ENCODE results near the gene AURKAIP1. TPM values are rescaled to one million over a fixed set of nuclear protein-coding genes. Genes with fewer than 3 reads are reported as not detected.
"Not testable (repeated sequence)": the region's sequence is repeated elsewhere in the genome, so short reads cannot be mapped to it uniquely, and the experiment has no call there.

AURKAIP1 gene
- polyA plus RNA-seq, 4 donors, result 63.0 to 110 (median 64.3) TPM

DNA sequence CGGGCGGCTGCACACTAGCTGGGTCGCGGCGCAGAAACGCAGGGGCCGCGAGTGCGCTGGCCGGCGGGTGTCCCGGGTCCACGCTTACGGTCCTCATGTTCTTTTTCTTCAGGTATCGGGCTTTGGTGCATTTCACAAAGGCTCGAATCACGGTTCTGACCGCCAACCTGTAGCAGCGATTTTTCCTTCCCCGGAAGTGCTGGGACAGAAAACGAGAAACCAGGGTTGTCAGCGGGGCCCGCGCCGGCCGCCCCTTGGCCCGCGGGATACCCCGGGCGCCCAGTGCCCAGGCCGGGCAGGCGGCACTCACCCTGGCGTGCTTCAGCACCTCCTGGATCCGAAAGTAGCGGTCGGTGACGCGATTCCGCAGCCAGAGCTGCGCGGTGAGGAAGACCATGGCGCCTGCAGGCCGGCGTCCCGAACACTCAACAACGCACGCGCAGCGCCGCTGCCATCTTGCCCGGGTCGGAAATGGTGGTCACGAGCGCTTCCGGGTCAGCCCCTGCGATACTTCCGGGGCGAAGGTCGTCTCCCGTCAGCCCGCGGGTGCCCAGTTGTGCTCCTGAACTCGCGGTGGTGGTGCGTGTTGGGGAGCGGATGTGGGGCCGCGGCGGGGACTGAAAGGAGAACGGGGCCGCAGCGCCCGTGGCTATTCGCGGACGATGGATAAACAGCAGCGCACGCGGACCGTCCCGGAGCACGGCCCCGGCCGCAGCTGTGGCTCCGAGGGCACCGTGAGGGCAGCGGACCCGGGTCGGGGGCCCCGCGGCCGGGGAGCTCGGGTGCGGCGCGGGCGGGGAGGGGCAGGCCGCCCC is 32.0 kb upstream of the AURKAIP1 start, which contains the start of gene MRPL20:
Gene MRPL20, minus strand, starts transcription at position 473 of the 815 bp plus-strand sequence. Its CDS starts 76 bp downstream, at position 397.
- peak; percentile 82 to 98 (median 88) for DNase-seq (ENCODE audit: low read depth in 4 of 4, low spot score in 3 of 4)

DNA sequence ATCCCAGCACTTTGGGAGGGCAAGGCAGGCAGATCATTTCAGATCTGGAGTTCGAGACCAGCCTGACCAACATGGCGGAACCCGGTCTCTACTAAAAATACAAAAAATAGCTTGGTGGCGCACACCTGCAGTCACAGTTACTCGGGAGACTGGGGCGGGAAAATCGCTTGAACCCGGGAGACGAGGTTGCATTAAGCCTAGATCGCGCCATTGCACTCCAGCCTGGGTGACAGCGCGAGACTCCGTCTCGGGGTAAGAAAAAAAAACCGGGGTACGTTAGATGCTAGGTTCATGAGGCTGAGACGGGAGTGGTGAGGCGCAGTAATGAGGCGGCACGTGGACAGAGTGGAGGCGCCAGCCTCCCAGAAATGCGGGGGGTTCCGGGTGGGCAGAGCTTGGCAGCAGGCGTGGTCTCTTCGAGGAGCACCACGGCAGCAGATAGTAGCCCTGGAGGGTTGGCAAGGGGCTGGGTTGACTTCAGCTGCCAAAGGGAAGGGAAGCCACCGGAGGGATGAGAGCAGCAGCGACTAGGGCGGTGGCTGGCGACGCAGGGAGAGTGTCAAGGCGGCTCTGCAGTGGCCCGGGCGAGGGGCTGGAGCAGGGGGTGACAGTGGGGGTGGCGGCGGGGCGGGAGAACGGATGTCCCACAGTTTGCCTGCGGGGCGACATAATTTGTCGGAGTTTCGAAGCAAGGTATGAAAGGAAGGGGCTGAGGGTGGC is 31.3 kb upstream of the AURKAIP1 start:
- no peak for DNase-seq (ENCODE audit: low read depth in 4 of 4, low spot score in 3 of 4)

DNA sequence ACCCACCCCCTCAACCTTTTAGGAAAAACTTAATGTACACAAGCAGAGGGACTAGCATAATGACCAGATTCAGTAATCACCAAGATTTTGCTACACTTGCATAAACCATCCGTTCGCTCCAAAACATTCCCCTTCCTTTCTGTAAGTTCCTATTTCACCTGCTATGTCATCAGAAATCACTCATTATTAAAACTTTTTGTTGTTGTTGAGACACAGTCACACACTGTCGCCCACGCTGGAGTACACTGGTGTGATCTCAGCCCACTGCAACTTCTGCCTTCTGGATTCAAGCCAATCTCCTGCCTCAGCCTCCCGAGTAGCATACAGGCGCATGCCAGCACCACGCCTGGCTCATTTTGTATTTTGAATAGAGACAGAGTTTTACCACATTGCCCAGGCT is 28.6 kb upstream of the AURKAIP1 start:
- no peak for DNase-seq (ENCODE audit: low read depth in 4 of 4, low spot score in 3 of 4)

DNA sequence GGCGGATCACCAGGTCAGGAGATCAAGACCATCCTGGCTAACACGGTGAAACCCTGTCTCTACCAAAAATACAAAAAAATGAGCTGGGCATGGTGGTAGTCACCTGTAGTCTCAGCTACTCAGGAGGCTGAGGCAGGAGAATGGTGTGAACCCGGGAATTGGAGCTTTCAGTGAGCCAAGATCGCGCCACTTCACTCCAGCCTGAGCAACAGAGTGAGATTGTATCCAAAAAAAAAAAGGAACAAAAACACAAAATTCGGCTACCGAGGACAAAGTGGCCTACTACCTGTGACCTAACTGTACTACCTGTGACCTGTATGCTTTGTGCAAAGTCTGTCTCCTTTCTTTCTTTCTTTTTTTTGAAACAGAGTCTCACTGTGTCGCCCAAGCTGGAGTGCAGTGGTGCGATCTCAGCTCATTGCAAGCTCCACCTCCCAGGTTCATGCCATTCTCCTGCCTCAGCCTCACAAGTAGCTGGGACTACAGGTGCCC is 27.9 kb upstream of the AURKAIP1 start:
- not testable (repeated sequence) for DNase-seq (ENCODE audit: low read depth in 4 of 4, low spot score in 3 of 4)

DNA sequence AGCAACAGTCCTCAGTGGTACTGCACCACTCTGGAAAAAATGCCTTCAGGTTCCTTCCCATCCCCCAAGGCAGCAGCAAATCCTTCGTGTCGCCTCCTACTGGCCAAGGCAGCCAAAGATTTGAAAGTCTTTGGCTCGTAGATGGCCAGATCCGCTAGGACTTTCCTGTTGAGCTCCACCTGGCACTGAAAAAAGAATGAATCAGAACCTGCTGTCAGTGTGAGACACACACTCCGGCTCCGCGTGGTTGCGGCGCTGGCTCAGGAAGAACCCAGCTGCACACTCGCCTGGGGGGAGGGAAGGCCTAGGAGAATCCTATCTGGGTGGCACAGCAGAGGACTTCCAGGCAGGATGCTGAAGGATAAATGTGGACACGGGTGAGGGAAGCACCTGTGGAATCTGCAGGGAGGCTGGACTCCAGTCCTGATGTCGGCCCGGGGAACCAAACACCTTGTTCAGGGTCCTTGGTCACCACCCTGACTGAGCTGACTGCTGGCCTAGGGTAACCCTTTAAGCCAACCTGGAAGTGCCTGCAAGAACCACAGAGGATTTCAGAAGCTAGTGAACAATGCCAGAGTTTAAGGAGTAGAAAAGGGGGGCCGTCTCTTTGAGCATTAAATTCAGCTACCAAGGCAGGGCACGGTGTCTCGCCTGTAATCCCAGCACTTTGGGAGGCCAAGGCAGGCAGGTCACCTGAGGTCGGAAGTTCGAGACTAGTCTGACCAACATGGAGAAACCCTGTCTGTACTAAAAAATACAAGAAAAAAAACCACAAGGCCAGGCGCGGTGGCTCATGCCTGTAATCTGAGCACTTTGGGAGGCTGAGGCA is 27.3 kb upstream of the AURKAIP1 start:
- DNase-seq (ENCODE audit: low read depth in 4 of 4, low spot score in 3 of 4), result no peak

DNA sequence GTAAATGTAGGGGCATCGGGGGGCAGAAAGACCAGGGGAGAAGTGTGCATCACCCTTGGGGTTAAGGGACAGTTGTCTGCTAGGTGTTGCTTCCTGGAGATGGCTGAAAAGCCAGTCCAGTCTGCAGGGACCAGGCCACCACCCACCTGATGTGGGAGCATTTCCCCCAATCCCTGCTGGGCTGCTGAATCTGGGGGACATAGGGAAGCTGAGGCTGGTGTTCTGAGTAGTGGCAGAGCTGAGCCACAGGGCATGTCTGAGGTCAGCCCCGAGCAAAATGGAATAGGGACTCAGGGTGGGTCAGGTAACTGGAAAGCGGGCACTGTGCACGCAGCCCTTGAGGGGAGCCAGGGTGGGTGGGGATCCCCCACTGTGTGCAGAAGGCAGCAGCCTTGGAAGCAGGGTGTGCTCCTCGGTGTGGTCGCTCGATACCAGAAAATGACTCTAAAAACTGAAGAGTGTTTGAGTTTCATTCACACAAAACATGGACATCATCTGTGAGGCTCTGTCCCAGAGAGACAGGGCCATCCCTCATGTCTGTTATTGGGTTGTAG is 26.5 kb upstream of the AURKAIP1 start:
- no peak for DNase-seq (ENCODE audit: low read depth in 4 of 4, low spot score in 3 of 4)

DNA sequence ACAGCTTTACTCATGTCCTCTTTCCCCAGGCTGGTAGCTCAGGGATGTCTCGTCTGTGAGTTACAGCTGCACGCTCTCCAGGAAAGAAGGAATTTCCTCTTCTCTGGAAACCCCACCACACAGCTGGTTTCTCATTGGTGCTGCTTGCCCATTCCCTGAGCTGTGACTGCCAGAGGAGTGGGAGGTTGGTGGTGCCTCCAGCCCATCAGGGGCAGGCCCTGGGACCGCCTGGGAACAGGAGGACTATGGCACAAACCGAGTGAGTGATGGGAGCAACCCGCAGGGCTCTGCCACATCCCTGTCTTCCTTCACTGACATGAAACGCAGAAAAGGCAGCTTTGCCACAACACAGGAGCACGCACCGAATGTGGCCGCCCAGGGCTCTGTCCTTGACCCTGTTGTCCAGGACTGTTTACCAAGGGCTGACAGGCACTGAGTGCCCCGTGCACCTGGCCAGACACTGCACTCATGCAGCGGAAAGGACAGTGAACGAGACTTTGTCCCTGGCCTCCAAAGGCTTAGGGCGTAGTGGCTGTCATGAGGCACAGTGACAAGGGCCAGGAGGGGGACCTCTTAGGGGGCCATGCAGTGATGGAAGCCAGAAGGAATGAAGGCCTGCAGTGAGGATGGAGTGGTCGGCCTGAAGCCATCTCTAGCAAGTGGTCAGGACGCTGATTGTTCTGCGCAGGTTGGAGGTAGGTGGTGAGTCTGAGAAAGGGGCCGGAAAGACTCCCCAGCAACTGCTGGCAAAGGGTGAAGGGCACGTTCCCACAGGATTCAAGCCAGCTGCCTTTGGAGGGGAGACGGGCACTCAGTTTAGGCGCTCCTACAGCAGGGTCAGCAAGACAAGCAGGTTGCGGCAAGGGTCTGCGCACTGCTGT is 25.8 kb upstream of the AURKAIP1 start:
- no peak for DNase-seq (ENCODE audit: low read depth in 4 of 4, low spot score in 3 of 4)

DNA sequence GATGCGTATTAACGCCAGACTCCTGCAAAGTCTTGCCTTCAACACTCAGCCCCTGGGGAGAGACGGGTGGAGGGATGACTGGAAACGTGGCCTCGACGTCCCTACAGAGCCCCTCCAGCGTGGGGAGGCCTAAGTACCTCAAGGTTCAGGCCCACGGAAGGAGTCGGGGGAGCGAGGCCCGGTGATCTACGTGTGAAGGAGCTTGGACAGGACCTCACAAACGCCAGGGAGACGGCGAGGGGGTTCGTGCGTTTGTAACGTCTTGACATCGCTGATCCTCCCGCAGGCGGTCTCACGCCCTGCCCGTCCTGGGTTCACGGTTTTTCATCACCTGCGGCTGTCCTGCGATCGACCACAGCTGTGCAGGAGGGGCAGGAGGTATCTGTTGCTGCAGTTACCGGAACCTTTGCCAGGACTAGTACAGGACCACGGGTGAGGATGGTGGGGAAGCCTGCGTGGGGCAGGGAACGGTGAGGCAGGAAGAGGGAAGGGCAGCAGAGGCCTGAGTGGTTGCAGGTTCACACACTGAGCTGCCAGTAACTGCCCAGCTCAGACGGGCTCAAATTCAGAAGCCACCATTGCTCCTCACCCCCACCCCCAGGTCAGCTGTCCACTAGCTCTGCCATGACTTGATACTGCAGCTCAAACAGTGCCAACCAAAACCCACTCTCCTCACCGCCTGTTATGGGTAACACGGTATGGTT is 25.0 kb upstream of the AURKAIP1 start:
- DNase-seq (ENCODE audit: low read depth in 4 of 4, low spot score in 3 of 4), result no peak

DNA sequence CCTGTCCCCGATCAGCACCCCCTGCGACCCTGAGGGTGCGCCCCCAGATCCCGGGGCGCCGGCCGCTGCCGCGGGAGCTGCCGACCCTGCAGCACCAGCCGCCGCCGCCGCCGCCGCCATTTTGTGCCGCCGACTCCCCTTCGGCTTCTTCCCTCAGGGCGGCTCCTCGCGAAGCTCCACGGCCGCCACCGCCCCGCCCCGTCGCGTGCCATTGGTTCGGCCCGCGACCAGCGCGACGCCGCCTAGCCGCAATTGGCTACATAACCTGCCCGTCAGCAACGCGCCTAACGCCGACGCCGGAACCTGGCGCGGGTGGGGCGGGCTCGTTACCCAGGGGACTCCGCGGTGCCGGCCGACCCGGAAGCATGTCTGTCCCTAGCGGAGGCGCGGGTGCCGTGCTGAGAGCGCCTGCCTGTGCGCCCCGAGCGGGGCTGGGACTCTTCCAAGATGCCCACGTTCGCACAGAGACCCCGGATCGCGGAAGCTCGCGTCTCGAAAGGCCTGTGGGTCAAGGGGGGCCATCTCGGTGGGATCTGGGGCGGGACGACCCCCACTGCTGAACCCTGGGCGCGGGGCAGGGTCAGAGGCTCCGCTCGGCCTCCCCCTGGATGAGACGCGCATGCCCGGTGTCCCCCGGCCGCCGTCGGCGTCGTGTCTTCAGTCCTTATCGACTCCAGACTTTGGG is 24.3 kb upstream of the AURKAIP1 start, which contains the start of gene CCNL2:
Gene CCNL2, minus strand, starts transcription at position 149 of the 685 bp plus-strand sequence. Its CDS starts 29 bp downstream, at position 120.
- peak; percentile 94 to 99 (median 96) for DNase-seq (ENCODE audit: low read depth in 4 of 4, low spot score in 3 of 4)

DNA sequence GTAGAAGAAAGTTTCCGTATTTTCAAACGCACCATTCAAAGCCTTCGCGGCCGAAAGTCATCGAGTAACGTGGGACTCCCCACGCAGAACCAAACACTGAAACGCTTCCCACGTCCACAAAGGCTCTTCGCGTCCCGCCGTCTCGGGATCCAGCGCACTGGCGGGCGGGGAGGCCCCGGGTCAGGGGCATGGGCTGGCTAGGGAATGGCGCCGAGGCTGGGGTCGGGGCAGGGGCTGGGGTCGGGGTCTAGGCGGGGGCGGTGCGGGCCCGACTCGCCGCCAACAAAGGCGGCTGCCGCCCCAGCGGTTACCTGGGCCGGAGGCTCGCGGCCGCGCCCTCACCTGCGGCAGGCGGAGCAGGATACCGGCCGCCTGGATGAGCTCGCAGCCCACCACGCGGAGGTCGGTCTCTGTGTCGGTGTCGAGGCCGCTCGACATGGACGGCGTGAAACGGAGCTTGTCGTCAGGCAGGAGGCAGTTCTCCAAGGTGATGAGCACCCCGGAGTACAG is 23.7 kb upstream of the AURKAIP1 start:
- no peak for DNase-seq (ENCODE audit: low read depth in 4 of 4, low spot score in 3 of 4)

DNA sequence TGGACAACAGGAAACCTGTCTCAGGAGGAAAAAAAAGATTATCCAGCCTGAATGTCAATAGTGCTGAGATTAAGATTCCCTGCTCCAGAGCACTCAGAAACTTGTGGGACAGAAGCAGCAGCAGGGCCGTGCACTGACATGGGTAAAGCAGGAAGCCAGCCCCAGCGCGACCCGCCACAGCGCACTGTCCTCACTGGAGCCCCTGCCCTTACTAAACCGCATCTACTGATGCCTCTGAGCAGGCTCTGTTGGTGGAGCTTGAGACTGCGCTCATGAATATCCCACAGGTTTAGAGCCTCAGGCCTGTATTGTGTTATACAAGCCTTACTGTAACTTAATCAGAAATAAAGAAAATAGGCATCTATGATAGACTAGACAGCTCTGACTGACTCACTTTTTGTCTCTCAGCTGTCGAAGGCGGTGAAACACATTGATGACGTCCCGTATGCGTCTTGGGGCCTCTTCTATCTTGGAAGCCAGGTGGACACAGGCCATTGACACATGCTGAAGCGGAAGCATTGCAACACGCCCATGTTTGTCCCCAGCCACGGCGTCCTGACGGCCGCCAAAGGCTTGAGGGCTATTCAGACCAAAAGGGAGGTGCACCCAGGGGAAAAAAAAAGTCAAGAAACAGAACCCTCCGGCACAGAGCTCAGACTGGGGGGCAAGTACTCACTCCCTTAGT is 23.0 kb upstream of the AURKAIP1 start:
- no peak for DNase-seq (ENCODE audit: low read depth in 4 of 4, low spot score in 3 of 4)

DNA sequence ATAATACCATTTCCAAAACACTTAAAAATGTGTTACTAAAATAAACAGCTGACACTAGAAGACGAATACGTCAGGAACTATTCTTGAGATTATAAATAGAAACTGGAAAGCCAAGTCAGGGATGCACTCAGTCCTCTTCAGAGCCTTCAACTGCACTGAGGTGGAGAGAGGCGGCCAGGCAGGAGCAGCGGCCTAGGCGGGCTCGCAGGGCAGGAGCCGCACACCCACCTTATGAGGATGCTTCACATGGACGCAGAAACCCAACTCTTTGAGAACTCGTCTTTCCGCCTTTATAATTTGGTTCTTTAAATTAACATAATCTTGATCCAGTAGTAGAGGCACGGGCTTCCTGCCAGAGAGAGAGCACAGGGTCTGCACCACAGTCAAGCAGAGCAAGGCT is 20.2 kb upstream of the AURKAIP1 start:
- DNase-seq (ENCODE audit: low read depth in 4 of 4, low spot score in 3 of 4), result no peak

DNA sequence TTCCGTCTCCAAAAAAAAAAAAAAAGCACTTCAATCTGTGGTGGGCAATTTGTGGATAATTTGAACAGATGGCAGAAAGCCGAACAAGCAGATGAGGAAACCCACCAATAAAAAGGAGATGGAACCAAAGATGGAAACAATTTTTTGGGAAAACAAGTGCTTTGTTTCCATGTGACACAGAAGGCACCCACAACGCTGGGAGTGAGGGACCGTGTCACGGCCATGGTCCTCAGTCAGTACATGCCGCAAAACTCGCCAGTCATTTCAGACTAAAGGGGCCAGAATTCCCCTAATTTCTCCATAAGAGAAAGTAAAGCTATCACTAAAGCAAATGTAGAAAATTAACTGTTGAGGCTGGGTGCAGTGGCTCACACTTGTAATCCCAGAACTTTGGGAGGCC is 19.1 kb upstream of the AURKAIP1 start:
- DNase-seq (ENCODE audit: low read depth in 4 of 4, low spot score in 3 of 4), result no peak

DNA sequence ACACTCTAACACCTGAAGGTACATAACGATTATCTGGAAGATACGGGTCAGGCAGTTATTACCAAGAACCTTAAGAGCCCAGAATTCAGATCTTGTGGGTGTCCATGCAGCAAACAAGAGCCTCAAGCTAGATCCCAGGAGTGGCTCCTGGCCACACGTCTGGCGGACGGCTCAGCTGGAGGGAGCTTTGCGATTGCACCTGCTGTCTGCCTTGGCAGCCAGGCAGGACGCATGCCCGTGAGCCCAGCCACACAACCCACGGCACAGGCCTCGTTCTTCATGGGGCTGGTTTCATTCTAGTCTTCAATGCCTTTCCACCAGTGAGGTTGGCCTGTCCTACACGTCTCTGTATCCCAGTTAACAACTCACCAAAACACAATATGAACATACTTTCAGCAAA is 18.4 kb upstream of the AURKAIP1 start:
- DNase-seq (ENCODE audit: low read depth in 4 of 4, low spot score in 3 of 4), result no peak

DNA sequence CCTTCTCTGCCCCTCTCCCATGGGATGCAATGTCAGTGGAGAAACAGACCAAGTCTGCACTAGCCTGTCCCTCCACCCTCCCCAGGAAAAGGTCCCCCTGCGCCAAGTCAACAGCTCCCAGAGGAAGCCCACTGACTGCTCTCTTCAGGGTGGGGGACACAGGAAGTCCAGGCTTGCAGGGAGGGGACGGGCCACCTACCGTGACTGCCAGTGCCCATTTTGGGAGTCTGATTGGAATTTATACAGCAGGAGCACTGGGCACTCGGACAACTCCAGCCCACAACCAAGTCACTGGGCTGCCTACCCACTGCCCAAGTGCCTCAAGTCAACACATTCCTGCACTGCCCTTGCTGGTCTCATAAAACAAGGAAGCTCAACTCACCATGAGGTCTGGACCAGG is 18.0 kb upstream of the AURKAIP1 start:
- DNase-seq (ENCODE audit: low read depth in 4 of 4, low spot score in 3 of 4), result no peak

DNA sequence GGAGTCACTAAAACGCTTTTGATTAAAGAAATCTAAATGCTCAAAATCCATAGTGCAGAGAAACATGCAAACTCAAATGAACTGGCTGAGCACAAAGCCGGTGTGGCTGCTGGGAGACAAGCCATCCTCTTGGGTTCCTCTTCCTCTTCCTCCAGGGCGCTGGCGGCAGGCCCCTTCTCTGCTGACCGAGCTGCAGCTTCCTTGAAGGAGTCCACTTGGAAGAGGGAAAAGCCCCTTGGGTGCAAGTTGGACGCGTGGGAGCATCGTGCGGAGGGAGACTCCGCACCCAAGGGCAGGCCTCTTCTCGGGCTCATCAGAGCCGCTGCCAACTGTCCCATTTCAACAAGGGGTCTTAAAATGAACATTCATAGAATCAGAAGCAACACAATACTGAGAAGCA is 16.2 kb upstream of the AURKAIP1 start:
- no peak for DNase-seq (ENCODE audit: low read depth in 4 of 4, low spot score in 3 of 4)

DNA sequence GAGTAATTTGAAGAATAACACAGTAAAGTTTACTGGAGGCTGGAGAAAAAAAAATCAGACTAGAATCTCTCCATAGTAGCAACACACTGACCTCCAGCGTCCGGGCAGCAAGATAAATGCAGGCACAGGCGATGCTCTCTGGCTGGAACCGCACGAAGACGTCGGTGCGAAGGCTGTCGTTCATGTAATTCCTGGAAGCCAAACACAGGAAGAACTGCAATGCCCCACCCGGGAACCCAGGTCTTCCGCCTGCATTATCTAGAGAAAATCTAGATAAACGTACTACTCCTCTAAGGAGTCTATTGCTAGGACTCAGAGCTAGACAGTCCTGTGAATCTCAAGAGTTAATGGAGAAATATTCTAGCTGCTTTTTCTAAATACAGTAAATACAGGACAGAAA is 15.7 kb upstream of the AURKAIP1 start:
- no peak for DNase-seq (ENCODE audit: low read depth in 4 of 4, low spot score in 3 of 4)

Measured in right renal pelvis (tissue), 4 donors.